Fibroblast of villous mesenchyme (primary cell): ENCODE results near the gene ADAMTSL5. TPM values are rescaled to one million over a fixed set of nuclear protein-coding genes. Genes with fewer than 3 reads are reported as not detected.
A peak's percentile ranks its signal among the peaks of the same experiment; 100 is the strongest.
"Not testable (repeated sequence)": the region's sequence is repeated elsewhere in the genome, so short reads cannot be mapped to it uniquely, and the experiment has no call there.

Experiments used
- DNase-seq: peaks from one replicate; pipeline ENCODE4 v3.0.0-alpha.2; 2010; ENCODE audit warnings: low read depth
- H3K4me3 ChIP-seq: 2 replicates; pipeline ENCODE4 v1.5.1; 2011; ENCODE audit warnings: low read depth, mild to moderate bottlenecking, low read length
- CTCF ChIP-seq: IDR thresholded peaks from 2 replicates; pipeline ENCODE4 v1.5.1; 2012; ENCODE audit warnings: low read depth, mild to moderate bottlenecking, low read length; ENCODE audit not compliant: insufficient read depth
- total RNA-seq: library from RNA; depleted of rRNA; stranded (reverse); fragments of >200 nt; gene quantifications from 2 replicates; pipeline ENCODE4 v1.2.3, GENCODE V29; 2012

ADAMTSL5 gene
- total RNA-seq, 1 donor = 6.9 TPM

- TF ChIP-seq CTCF = no peak
- DNase-seq = peak; percentile 94
- peak within 1 kb of the TSS; percentile 86 for H3K4me3 ChIP-seq
Measured at GRCh38 chr19:1478934-1479707, 33.7 kb downstream of the ADAMTSL5 start, which contains the start of gene C19orf25. TSS of gene C19orf25 (minus strand) at chr19:1479215. CDS start at chr19:1478903, 312 bp downstream.

GRCh38 chr19:1477056-1477455 lies 35.8 kb downstream of the ADAMTSL5 start:
- not testable (repeated sequence) for H3K4me3 ChIP-seq, DNase-seq

- no peak overlapping the region for H3K4me3 ChIP-seq
- TF ChIP-seq CTCF = no peak
- no peak for DNase-seq
Measured at GRCh38 chr19:1475751-1476437, 36.9 kb downstream of the ADAMTSL5 start.

- no peak for TF ChIP-seq CTCF
- no peak for DNase-seq
- no peak overlapping the region for H3K4me3 ChIP-seq
Measured at GRCh38 chr19:1474765-1475351, 38.0 kb downstream of the ADAMTSL5 start.

GRCh38 chr19:1474011-1474764 lies 38.6 kb downstream of the ADAMTSL5 start:
- no peak overlapping the region for H3K4me3 ChIP-seq
- no peak for TF ChIP-seq CTCF
- no peak for DNase-seq

GRCh38 chr19:1473085-1473851 lies 39.6 kb downstream of the ADAMTSL5 start:
- H3K4me3 ChIP-seq = no peak overlapping the region
- no peak for DNase-seq
- TF ChIP-seq CTCF = no peak
